ENCODE data around the gene CDCP2.
"Not testable (repeated sequence)": the region's sequence is repeated elsewhere in the genome, so short reads cannot be mapped to it uniquely, and the experiment has no call there.

GRCh38 chr1:54104613-54105012, 48.2 kb downstream of the CDCP2 start:
- TF ChIP-seq CTCF (IDR thresholded peaks at IDR 0.05); ZFX (IDR thresholded peaks at IDR 0.05; ENCODE audit: borderline replicate concordance): not testable (repeated sequence)

Measured in 22Rv1 (cell line).